Endothelial cell of umbilical vein (primary cell): ENCODE measurements around the gene MCRIP1. TPM values are rescaled to one million over a fixed set of nuclear protein-coding genes. Genes with fewer than 3 reads are reported as not detected.

Experiments used
- BruUV-seq: library from RNA; stranded (reverse); fragments of 400-500 nt; replicated peaks from 2 replicates; lab custom pipeline; 2021; lab: Mats Ljungman, UMichigan
- CTCF ChIA-PET: fragments of 300-600, 350-600 bp; sonication (Branson Sonifier 250); formaldehyde crosslinking; loops from one replicate; lab custom pipeline; 2021; ENCODE audit warnings: antibody characterized with exemption, inconsistent platforms; lab: Charles Lee
- POLR2A ChIA-PET: fragments of 300-600, 350-600 bp; sonication (Branson Sonifier 250); formaldehyde crosslinking; loops from one replicate; lab custom pipeline; 2021; ENCODE audit warnings: antibody characterized with exemption, inconsistent platforms; lab: Charles Lee
- DNase-seq: peaks from one replicate; pipeline ENCODE4 v3.0.0-alpha.2; 2011; ENCODE audit warnings: low read depth, low spot score
- FAIRE-seq: peaks from 2 replicates; lab custom pipeline; 2011; peaks lifted over from hg19 to GRCh38; lab: Jason Lieb, UNC
- H2AFZ ChIP-seq: 2 replicates; pipeline ENCODE4 v1.6.0; 2012; ENCODE audit warnings: low read depth, low read length, control low read depth, inconsistent platforms
- H3K27ac ChIP-seq: 2 replicates; pipeline ENCODE4 v1.5.1; 2011; ENCODE audit warnings: low read depth, mild to moderate bottlenecking, control low read depth, low read length, moderate library complexity; ENCODE audit not compliant: insufficient read depth
- H3K27me3 ChIP-seq, 2 experiments: 2 replicates each; pipeline versions ENCODE4 v1.6.0 to v1.6.1; 2011; ENCODE audit warnings: low read length in 2 of 2, mixed read lengths in 1 of 2; ENCODE audit not compliant: control insufficient read depth in 2 of 2, insufficient read depth in 2 of 2
- H3K36me3 ChIP-seq, 2 experiments: 2 replicates in 1 of 2; 3 replicates in 1 of 2; pipeline ENCODE4 v1.5.1; 2011; ENCODE audit warnings: low read length in 2 of 2, mild to moderate bottlenecking in 1 of 2, moderate library complexity in 1 of 2; ENCODE audit not compliant: control insufficient read depth in 2 of 2, insufficient read depth in 2 of 2; ENCODE audit errors: extremely low read depth in 1 of 2
- H3K4me1 ChIP-seq: 3 replicates; pipeline ENCODE4 v1.5.1; 2011; ENCODE audit warnings: mild to moderate bottlenecking, low read length; ENCODE audit not compliant: control insufficient read depth, insufficient read depth; ENCODE audit errors: extremely low read depth
- H3K4me2 ChIP-seq: 2 replicates; pipeline ENCODE4 v1.6.1; 2011; ENCODE audit warnings: low read length, control low read depth, mixed read lengths; ENCODE audit not compliant: insufficient read depth
- H3K4me3 ChIP-seq, 3 experiments: fragments of 200-600 bp in 1 of 3; sonication (generic), shearing (Covaris generic) in 1 of 3; replicated peaks in 1 of 3; 2 replicates each; pipeline ENCODE4 v1.5.1; 2011 to 2016; ENCODE audit warnings: control low read depth in 3 of 3, low read length in 3 of 3, mild to moderate bottlenecking in 2 of 3, inconsistent platforms in 1 of 3, low read depth in 1 of 3, moderate library complexity in 1 of 3; ENCODE audit not compliant: insufficient read depth in 1 of 3
- H3K79me2 ChIP-seq: 2 replicates; pipeline ENCODE4 v1.6.0; 2012; ENCODE audit warnings: low read length, inconsistent platforms; ENCODE audit not compliant: control insufficient read depth, insufficient read depth
- H3K9ac ChIP-seq: replicated peaks from 2 replicates; pipeline ENCODE3; 2011; ENCODE audit warnings: low read length, control low read depth; ENCODE audit not compliant: insufficient read depth; ENCODE audit errors: extremely low read depth
- H3K9me1 ChIP-seq: replicated peaks from 3 replicates; pipeline ENCODE4 v1.6.0; 2011; ENCODE audit warnings: mild to moderate bottlenecking, low read length; ENCODE audit not compliant: control insufficient read depth, insufficient read depth; ENCODE audit errors: extremely low read depth
- H3K9me3 ChIP-seq: replicated peaks from 2 replicates; pipeline ENCODE4 v1.5.1; 2012; ENCODE audit warnings: low read length, inconsistent platforms; ENCODE audit not compliant: control insufficient read depth, insufficient read depth
- H4K20me1 ChIP-seq: replicated peaks from 2 replicates; pipeline ENCODE3; 2011; ENCODE audit warnings: mild to moderate bottlenecking, low read length; ENCODE audit not compliant: control insufficient read depth, insufficient read depth; ENCODE audit errors: extremely low read depth
- EZH2 ChIP-seq: IDR thresholded peaks from 2 replicates; pipeline ENCODE4 v1.6.1; 2012; ENCODE audit warnings: borderline replicate concordance, low read depth, mild to moderate bottlenecking, moderate library complexity, low read length, inconsistent platforms; ENCODE audit not compliant: severe bottlenecking
- FOS ChIP-seq: IDR thresholded peaks from 2 replicates; pipeline ENCODE4 v1.6.1; 2011; ENCODE audit warnings: mild to moderate bottlenecking, low read length, moderate library complexity, borderline replicate concordance; ENCODE audit not compliant: insufficient read depth
- GATA2 ChIP-seq: IDR thresholded peaks from 2 replicates; pipeline ENCODE4 v1.7.0; 2011; ENCODE audit warnings: low read depth, mild to moderate bottlenecking, moderate library complexity, mixed read lengths, low read length; ENCODE audit not compliant: insufficient read length, insufficient read depth
- JUN ChIP-seq: IDR thresholded peaks from 2 replicates; pipeline ENCODE4 v1.6.1; 2011; ENCODE audit warnings: borderline replicate concordance, low read depth; ENCODE audit not compliant: insufficient read length, insufficient read depth
- MAX ChIP-seq: IDR thresholded peaks from 2 replicates; pipeline ENCODE4 v1.6.1; 2011; ENCODE audit not compliant: insufficient read depth, insufficient read length
- MYC ChIP-seq: IDR thresholded peaks from one replicate; pipeline ENCODE4 v1.6.1; 2011; ENCODE audit warnings: mild to moderate bottlenecking, low read depth, low read length
- POLR2A ChIP-seq: IDR thresholded peaks from 2 replicates; pipeline ENCODE4 v1.6.1; 2012; ENCODE audit warnings: low read depth, mild to moderate bottlenecking, control low read depth, low read length
- POLR2AphosphoS5 ChIP-seq: IDR thresholded peaks from 2 replicates; pipeline ENCODE4 v1.6.1; 2012; ENCODE audit warnings: low read depth, mild to moderate bottlenecking, control low read depth, low read length, moderate library complexity; ENCODE audit not compliant: insufficient read depth
- dilution Hi-C: fragments of 300-500 bp; cut with MboI; formaldehyde crosslinking; loops from one replicate; pipeline ENCODE4 v1.15.0; 2019; ENCODE audit warnings: low sequenced_read_pairs; ENCODE audit not compliant: extremely low pct_ligation_motif_present
- intact Hi-C: fragments of 100-400 bp; cut with micrococcal nuclease; formaldehyde crosslinking; loops from one replicate; pipeline ENCODE4 v1.10.0; 2022
- polyA plus RNA-seq, 4 experiments: library from polyadenylated mRNA; depleted of rRNA in 3 of 4; stranded (reverse) in 3 of 4; unstranded in 1 of 4; fragments of >200 nt; gene quantifications; 2 replicates each; pipeline versions ENCODE4 v1.2.1 to v1.2.3, GENCODE V29; 2011 to 2012; ENCODE audit warnings: missing spikeins in 1 of 4
- total RNA-seq: library from RNA; stranded (reverse); gene quantifications from 2 replicates; pipeline ENCODE4 v1.2.3, GENCODE V29; 2021

The MCRIP1 gene
- total and polyA plus RNA-seq, 2 donors (not counting 3 experiments of a cell fraction or from before 2014, with no cell fraction given) = 121 to 205 TPM

- BruUV-seq = no TSS peak
Observed at GRCh38 chr17:81792675-81793615, 40.1 kb downstream of the MCRIP1 start.

More at GRCh38 chr17:81792675-81793615, 40.1 kb downstream of the MCRIP1 start:
- no peak overlapping the region for H3K27ac ChIP-seq
- intact Hi-C loops (no loop called here), dilution Hi-C loops (no loop called here)
- ChIA-PET POLR2A (no interaction called here), CTCF (no interaction called here)
- no peaks in the 10 kb centered on the region for H3K36me3 ChIP-seq
- no peaks in the 10 kb centered on the region for H3K9me1 ChIP-seq
- no peaks in the 10 kb centered on the region for H3K4me1 ChIP-seq
- no peak overlapping the region for H3K4me3 ChIP-seq
- H3K79me2 ChIP-seq = no peaks in the 10 kb centered on the region
- no peak overlapping the region for H2AFZ ChIP-seq
- H3K4me2 ChIP-seq = no peak overlapping the region
- H3K9me3 ChIP-seq = no peaks in the 10 kb centered on the region
- H3K9ac ChIP-seq = no peak overlapping the region
- FAIRE-seq = no peak
- DNase-seq = no peak
- no peaks in the 10 kb centered on the region for H3K27me3 ChIP-seq
- no peak for TF ChIP-seq GATA2
- TF ChIP-seq POLR2A = no peak
- no peak for TF ChIP-seq POLR2AphosphoS5
- no peak for TF ChIP-seq EZH2
- no peak for TF ChIP-seq MAX
- no peak for TF ChIP-seq MYC
- TF ChIP-seq FOS = no peak
- TF ChIP-seq JUN = no peak
- H4K20me1 ChIP-seq = no peaks in the 10 kb centered on the region

Other genes with a start within 250 kb of the MCRIP1 start
- gene NPLOC4, start 196.2 kb downstream of the MCRIP1 start, total RNA-seq = 150 and 160 TPM in 2 replicates
- 175 and 181 TPM in 2 replicates for gene NPLOC4, start 196.2 kb downstream of the MCRIP1 start, polyA plus RNA-seq
- 0.44 and 0.91 TPM in 2 replicates for gene TSPAN10, start 196.1 kb downstream of the MCRIP1 start, total RNA-seq
- 1.1 TPM in 2 replicates for gene TSPAN10, start 196.1 kb downstream of the MCRIP1 start, polyA plus RNA-seq
- gene PDE6G, start 176.7 kb downstream of the MCRIP1 start, total RNA-seq = 1.4 and 1.8 TPM in 2 replicates
- gene PDE6G, start 176.7 kb downstream of the MCRIP1 start, polyA plus RNA-seq = 3.7 and 5.1 TPM in 2 replicates
- 18.5 and 20.1 TPM in 2 replicates for gene OXLD1, start 166.7 kb downstream of the MCRIP1 start, total RNA-seq
- 35.2 and 47.6 TPM in 2 replicates for gene OXLD1, start 166.7 kb downstream of the MCRIP1 start, polyA plus RNA-seq
- 32.2 and 32.7 TPM in 2 replicates for gene CCDC137, start 166.6 kb downstream of the MCRIP1 start, total RNA-seq
- gene CCDC137, start 166.6 kb downstream of the MCRIP1 start, polyA plus RNA-seq = 12.9 and 18.1 TPM in 2 replicates
- 40.5 and 41.4 TPM in 2 replicates for gene ARL16, start 149.5 kb downstream of the MCRIP1 start, total RNA-seq
- gene ARL16, start 149.5 kb downstream of the MCRIP1 start, polyA plus RNA-seq = 55.5 and 71.7 TPM in 2 replicates
- gene HGS, start 149.3 kb downstream of the MCRIP1 start, total RNA-seq = 150 and 166 TPM in 2 replicates
- gene HGS, start 149.3 kb downstream of the MCRIP1 start, polyA plus RNA-seq = 191 and 229 TPM in 2 replicates
- 89.2 and 91.9 TPM in 2 replicates for gene MRPL12, start 129.9 kb downstream of the MCRIP1 start, total RNA-seq
- 99.9 and 126 TPM in 2 replicates for gene MRPL12, start 129.9 kb downstream of the MCRIP1 start, polyA plus RNA-seq
- 16.7 and 17.2 TPM in 2 replicates for gene SLC25A10, start 121.0 kb downstream of the MCRIP1 start, total RNA-seq
- gene SLC25A10, start 121.0 kb downstream of the MCRIP1 start, polyA plus RNA-seq = 16.7 and 22.4 TPM in 2 replicates
- not detected in 2 replicates for gene GCGR, start 29.1 kb downstream of the MCRIP1 start, total RNA-seq
- gene GCGR, start 29.1 kb downstream of the MCRIP1 start, polyA plus RNA-seq = not detected in 2 replicates
- gene PPP1R27, start 1.8 kb upstream of the MCRIP1 start, total RNA-seq = not detected in 2 replicates
- not detected in 2 replicates for gene PPP1R27, start 1.8 kb upstream of the MCRIP1 start, polyA plus RNA-seq
- 872 and 988 TPM in 2 replicates for gene P4HB, start 27.2 kb upstream of the MCRIP1 start, total RNA-seq
- gene P4HB, start 27.2 kb upstream of the MCRIP1 start, polyA plus RNA-seq = 156 and 201 TPM in 2 replicates
- gene ARHGDIA, start 38.0 kb upstream of the MCRIP1 start, total RNA-seq = 617 and 645 TPM in 2 replicates
- gene ARHGDIA, start 38.0 kb upstream of the MCRIP1 start, polyA plus RNA-seq = 358 and 487 TPM in 2 replicates
- 175 and 183 TPM in 2 replicates for gene ALYREF, start 58.3 kb upstream of the MCRIP1 start, total RNA-seq
- gene ALYREF, start 58.3 kb upstream of the MCRIP1 start, polyA plus RNA-seq = 92.0 and 101 TPM in 2 replicates
- 126 and 128 TPM in 2 replicates for gene ANAPC11, start 58.4 kb upstream of the MCRIP1 start, total RNA-seq
- 801 and 844 TPM in 2 replicates for gene ANAPC11, start 58.4 kb upstream of the MCRIP1 start, polyA plus RNA-seq
- gene NPB, start 68.9 kb upstream of the MCRIP1 start, total RNA-seq = 0.42 TPM in 1 of 2 replicates, not detected in the other
- gene NPB, start 68.9 kb upstream of the MCRIP1 start, polyA plus RNA-seq = 0.33 and 0.81 TPM in 2 replicates
- 52.3 and 57.1 TPM in 2 replicates for gene PCYT2, start 78.1 kb upstream of the MCRIP1 start, total RNA-seq
- gene PCYT2, start 78.1 kb upstream of the MCRIP1 start, polyA plus RNA-seq = 52.0 and 54.6 TPM in 2 replicates
- 24.3 and 28.8 TPM in 2 replicates for gene SIRT7, start 84.9 kb upstream of the MCRIP1 start, total RNA-seq
- 9.5 and 11.6 TPM in 2 replicates for gene SIRT7, start 84.9 kb upstream of the MCRIP1 start, polyA plus RNA-seq
- gene MAFG, start 94.4 kb upstream of the MCRIP1 start, total RNA-seq = 30.5 and 35.0 TPM in 2 replicates
- gene MAFG, start 94.4 kb upstream of the MCRIP1 start, polyA plus RNA-seq = 27.6 and 28.0 TPM in 2 replicates
- 77.7 and 85.3 TPM in 2 replicates for gene PYCR1, start 104.0 kb upstream of the MCRIP1 start, total RNA-seq
- 94.8 and 124 TPM in 2 replicates for gene PYCR1, start 104.0 kb upstream of the MCRIP1 start, polyA plus RNA-seq
- not detected in 2 replicates for gene MYADML2, start 113.9 kb upstream of the MCRIP1 start, total RNA-seq
- not detected in 2 replicates for gene MYADML2, start 113.9 kb upstream of the MCRIP1 start, polyA plus RNA-seq
- gene NOTUM, start 127.9 kb upstream of the MCRIP1 start, total RNA-seq = not detected in 2 replicates
- gene NOTUM, start 127.9 kb upstream of the MCRIP1 start, polyA plus RNA-seq = not detected in 2 replicates
- gene ASPSCR1, start 144.3 kb upstream of the MCRIP1 start, total RNA-seq = 30.9 and 36.5 TPM in 2 replicates
- 24.8 and 30.4 TPM in 2 replicates for gene ASPSCR1, start 144.3 kb upstream of the MCRIP1 start, polyA plus RNA-seq
- gene CENPX, start 189.6 kb upstream of the MCRIP1 start, total RNA-seq = 56.2 and 68.0 TPM in 2 replicates
- 67.2 and 67.6 TPM in 2 replicates for gene CENPX, start 189.6 kb upstream of the MCRIP1 start, polyA plus RNA-seq
- gene LRRC45, start 190.0 kb upstream of the MCRIP1 start, total RNA-seq = 18.6 and 22.9 TPM in 2 replicates
- 7.6 and 8.1 TPM in 2 replicates for gene LRRC45, start 190.0 kb upstream of the MCRIP1 start, polyA plus RNA-seq
- gene RAC3, start 198.4 kb upstream of the MCRIP1 start, total RNA-seq = 34.1 and 35.4 TPM in 2 replicates
- 56.0 and 91.1 TPM in 2 replicates for gene RAC3, start 198.4 kb upstream of the MCRIP1 start, polyA plus RNA-seq
- gene DCXR, start 204.4 kb upstream of the MCRIP1 start, total RNA-seq = 75.2 and 93.0 TPM in 2 replicates
- gene DCXR, start 204.4 kb upstream of the MCRIP1 start, polyA plus RNA-seq = 178 and 241 TPM in 2 replicates
- 33.7 and 36.9 TPM in 2 replicates for gene RFNG, start 218.5 kb upstream of the MCRIP1 start, total RNA-seq
- 40.0 and 59.2 TPM in 2 replicates for gene RFNG, start 218.5 kb upstream of the MCRIP1 start, polyA plus RNA-seq
- 96.6 and 116 TPM in 2 replicates for gene GPS1, start 218.6 kb upstream of the MCRIP1 start, total RNA-seq
- 178 and 235 TPM in 2 replicates for gene GPS1, start 218.6 kb upstream of the MCRIP1 start, polyA plus RNA-seq
- 90.3 and 92.9 TPM in 2 replicates for gene DUS1L, start 232.5 kb upstream of the MCRIP1 start, total RNA-seq
- 60.1 and 63.1 TPM in 2 replicates for gene DUS1L, start 232.5 kb upstream of the MCRIP1 start, polyA plus RNA-seq